A673 (cell line): ENCODE results near the gene COG7. TPM values are rescaled to one million over a fixed set of nuclear protein-coding genes. Genes with fewer than 3 reads are reported as not detected.
A peak's percentile ranks its signal among the peaks of the same experiment; 100 is the strongest.

Experiments
- BruUV-seq: library from RNA; stranded (reverse); fragments of 400-500 nt; replicated peaks from 2 replicates; lab custom pipeline; 2021; lab: Mats Ljungman, UMichigan
- CTCF ChIA-PET: fragments of 300-600 bp; sonication (Branson Sonifier 250); formaldehyde crosslinking; loops from one replicate; lab custom pipeline; 2022; ENCODE audit warnings: antibody characterized with exemption; lab: Charles Lee
- POLR2A ChIA-PET: fragments of 300-600 bp; sonication (Branson Sonifier 250); formaldehyde crosslinking; loops from one replicate; lab custom pipeline; 2022; ENCODE audit warnings: antibody characterized with exemption; ENCODE audit not compliant: low non-redundant PET; lab: Charles Lee
- DNase-seq: peaks from one replicate; pipeline ENCODE4 v3.0.0-alpha.2; 2015; ENCODE audit warnings: low spot score
- H3K27ac ChIP-seq: fragments of 200-600 bp; sonication (generic); 2 replicates; pipeline ENCODE4 v1.5.1; 2016; ENCODE audit warnings: mixed run types, low read depth, mild to moderate bottlenecking, mixed read lengths, antibody characterized with exemption, low read length; ENCODE audit not compliant: poor library complexity, severe bottlenecking
- H3K27me3 ChIP-seq: fragments of 200-600 bp; sonication (generic); replicated peaks from 2 replicates; pipeline ENCODE4 v1.6.1; 2017; ENCODE audit warnings: mixed run types, low read depth, mild to moderate bottlenecking, mixed read lengths, antibody characterized with exemption, low read length; ENCODE audit not compliant: insufficient read depth, poor library complexity
- H3K36me3 ChIP-seq: fragments of 200-600 bp; sonication (generic); 2 replicates; pipeline ENCODE4 v1.6.1; 2016; ENCODE audit warnings: mixed run types, mild to moderate bottlenecking, mixed read lengths, antibody characterized with exemption, low read length; ENCODE audit not compliant: insufficient read depth, poor library complexity, severe bottlenecking
- H3K4me1 ChIP-seq: fragments of 200-600 bp; sonication (generic); 2 replicates; pipeline ENCODE4 v1.6.1; 2017; ENCODE audit warnings: mixed run types, mild to moderate bottlenecking, mixed read lengths, antibody characterized with exemption, low read length; ENCODE audit not compliant: insufficient read depth, poor library complexity, severe bottlenecking
- H3K4me3 ChIP-seq: fragments of 200-600 bp; sonication (generic); 2 replicates; pipeline ENCODE4 v1.5.1; 2016; ENCODE audit warnings: low read depth, mixed run types, mild to moderate bottlenecking, mixed read lengths, low read length; ENCODE audit not compliant: poor library complexity, severe bottlenecking
- H3K9me3 ChIP-seq: fragments of 200-600 bp; sonication (generic); 2 replicates; pipeline ENCODE4 v1.6.1; 2016; ENCODE audit warnings: mixed run types, low read depth, mild to moderate bottlenecking, mixed read lengths, antibody characterized with exemption, low read length; ENCODE audit not compliant: poor library complexity, severe bottlenecking
- CTCF ChIP-seq: fragments of 300-800, 200-600 bp; sonication (generic); conservative IDR thresholded peaks from 2 replicates; pipeline ENCODE4 v1.5.1; 2017; ENCODE audit warnings: low read depth, mild to moderate bottlenecking, antibody characterized with exemption, low read length, moderate library complexity, mixed read lengths
- EZH2 ChIP-seq: fragments of 200-600 bp; sonication (generic); IDR thresholded peaks from 2 replicates; pipeline ENCODE4 v1.6.1; 2017; ENCODE audit warnings: borderline replicate concordance, low read depth, mild to moderate bottlenecking, mixed read lengths, antibody characterized with exemption, low read length; ENCODE audit not compliant: poor library complexity, severe bottlenecking
- intact Hi-C: fragments of 100-400 bp; cut with micrococcal nuclease; formaldehyde crosslinking; loops from one replicate; pipeline ENCODE4 v1.10.0; 2022; ENCODE audit not compliant: unreplicated experiment
- total RNA-seq: library from RNA; stranded (reverse); gene quantifications from 2 replicates; pipeline ENCODE4 v1.2.3, GENCODE V29; 2021

The COG7 gene
- total RNA-seq, 1 experiment from 2014 or later, result 33.8 TPM

DNA sequence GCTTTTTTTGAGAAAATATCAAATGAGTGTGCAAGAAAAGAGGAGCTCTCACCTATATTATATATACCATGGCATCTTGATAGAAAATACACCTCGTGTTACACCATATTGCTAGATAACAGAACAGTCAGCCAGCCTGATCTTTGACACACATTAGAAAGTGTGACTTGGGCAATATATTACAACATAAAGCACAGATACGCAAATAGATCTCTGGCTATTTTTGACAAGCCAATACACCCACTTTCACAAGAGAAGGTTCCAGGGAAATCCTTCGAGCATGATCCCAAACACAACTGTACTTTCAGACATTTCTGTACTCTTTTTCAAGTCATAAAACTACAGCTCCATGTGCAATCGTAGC, 47.9 kb upstream of the COG7 start:
- DNase-seq, result no peak
- H3K27ac ChIP-seq, result no peak overlapping the region
- peaks cover 6% of the 10 kb centered on the region for H3K36me3 ChIP-seq
- no TSS peak for BruUV-seq
- TF ChIP-seq EZH2, result no peak
- TF ChIP-seq CTCF, result no peak
- intact Hi-C loops, result no loop called here
- H3K9me3 ChIP-seq, result no peaks in the 10 kb centered on the region
- no peak overlapping the region for H3K4me3 ChIP-seq
- H3K27me3 ChIP-seq, result no peaks in the 10 kb centered on the region
- POLR2A ChIA-PET, result no interaction called here
- CTCF ChIA-PET, result no interaction called here
- peaks cover 20% of the 10 kb centered on the region for H3K4me1 ChIP-seq

- H3K4me3 ChIP-seq, result no peak overlapping the region
- H3K27me3 ChIP-seq, result no peaks in the 10 kb centered on the region
- peak overlapping the region; percentile 29 for H3K27ac ChIP-seq
- peaks cover 11% of the 10 kb centered on the region for H3K36me3 ChIP-seq
- ChIA-PET CTCF (no interaction called here), POLR2A (no interaction called here)
- TF ChIP-seq CTCF, result no peak
- TF ChIP-seq EZH2, result no peak
- no TSS peak for BruUV-seq
- H3K4me1 ChIP-seq, result peaks cover 15% of the 10 kb centered on the region
- intact Hi-C loops, result no loop called here
- H3K9me3 ChIP-seq, result no peaks in the 10 kb centered on the region
- DNase-seq, result no peak
Measured at GRCh38 chr16:23500212-23500861, 47.3 kb upstream of the COG7 start.

DNA sequence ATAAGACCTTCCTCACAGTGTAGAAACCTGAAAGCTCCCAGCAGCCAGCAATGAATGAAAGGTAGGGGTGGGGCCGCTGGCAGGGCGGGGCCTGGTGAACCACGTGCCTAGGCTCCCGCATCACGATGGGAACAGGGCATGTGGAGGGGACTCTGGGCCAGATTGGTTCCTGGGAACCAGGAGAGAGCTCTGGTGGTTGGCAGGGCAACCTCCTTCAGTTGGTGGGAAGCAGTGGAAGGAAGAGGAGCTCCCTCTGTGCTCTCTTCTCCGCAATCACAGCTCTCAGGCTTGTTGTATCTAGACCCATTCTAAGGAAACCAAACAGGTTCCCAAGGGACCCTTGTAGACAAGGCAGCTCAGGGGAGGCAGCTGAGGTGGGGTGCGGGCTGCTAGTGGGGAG, 46.8 kb upstream of the COG7 start:
- no peak for DNase-seq
- no TSS peak for BruUV-seq
- Histone ChIP-seq H3K36me3 (peaks cover 15% of the 10 kb centered on the region), H3K4me1 (peaks cover 10% of the 10 kb centered on the region), H3K27me3 (no peaks in the 10 kb centered on the region), H3K9me3 (no peaks in the 10 kb centered on the region), H3K27ac (peak overlapping the region; percentile 29), H3K4me3 (no peak overlapping the region)
- TF ChIP-seq EZH2 (no peak), CTCF (no peak)
- intact Hi-C loops, result no loop called here
- ChIA-PET POLR2A (no interaction called here), CTCF (no interaction called here)
